DOHH2 (cell line): ENCODE results near the gene SRD5A1.

Experiments used
- EZH2phosphoT487 ChIP-seq: fragments of 200-600 bp; sonication (generic); IDR thresholded peaks from 2 replicates; pipeline ENCODE4 v1.6.1; 2017; ENCODE audit warnings: borderline replicate concordance, mild to moderate bottlenecking, antibody characterized with exemption, low read length, moderate library complexity, mixed read lengths
- TF ChIP-seq, protein P1 (sequence below): fragments of 200-600 bp; sonication (generic); IDR thresholded peaks from one replicate; pipeline ENCODE4 v1.5.1; 2014; ENCODE audit warnings: antibody characterized with exemption, mild to moderate bottlenecking, low read depth, low read length; ENCODE audit not compliant: poor library complexity, severe bottlenecking

GRCh38 chr5:6684075-6684474 lies 50.8 kb downstream of the SRD5A1 start:
- TF ChIP-seq, protein P1, sequence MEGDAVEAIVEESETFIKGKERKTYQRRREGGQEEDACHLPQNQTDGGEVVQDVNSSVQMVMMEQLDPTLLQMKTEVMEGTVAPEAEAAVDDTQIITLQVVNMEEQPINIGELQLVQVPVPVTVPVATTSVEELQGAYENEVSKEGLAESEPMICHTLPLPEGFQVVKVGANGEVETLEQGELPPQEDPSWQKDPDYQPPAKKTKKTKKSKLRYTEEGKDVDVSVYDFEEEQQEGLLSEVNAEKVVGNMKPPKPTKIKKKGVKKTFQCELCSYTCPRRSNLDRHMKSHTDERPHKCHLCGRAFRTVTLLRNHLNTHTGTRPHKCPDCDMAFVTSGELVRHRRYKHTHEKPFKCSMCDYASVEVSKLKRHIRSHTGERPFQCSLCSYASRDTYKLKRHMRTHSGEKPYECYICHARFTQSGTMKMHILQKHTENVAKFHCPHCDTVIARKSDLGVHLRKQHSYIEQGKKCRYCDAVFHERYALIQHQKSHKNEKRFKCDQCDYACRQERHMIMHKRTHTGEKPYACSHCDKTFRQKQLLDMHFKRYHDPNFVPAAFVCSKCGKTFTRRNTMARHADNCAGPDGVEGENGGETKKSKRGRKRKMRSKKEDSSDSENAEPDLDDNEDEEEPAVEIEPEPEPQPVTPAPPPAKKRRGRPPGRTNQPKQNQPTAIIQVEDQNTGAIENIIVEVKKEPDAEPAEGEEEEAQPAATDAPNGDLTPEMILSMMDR: no peak
- TF ChIP-seq EZH2phosphoT487: no peak
